GM21723 (cell line): ENCODE results near the gene GALP.
"Not testable (repeated sequence)": the region's sequence is repeated elsewhere in the genome, so short reads cannot be mapped to it uniquely, and the experiment has no call there.

Experiments
- ATAC-seq: cut with Tn5 transposase; IDR thresholded peaks from one replicate; pipeline ENCODE4 v1.9.1; 2021; ENCODE audit warnings: mild to moderate bottlenecking, moderate library complexity; ENCODE audit not compliant: unreplicated experiment

Gene GALP

GRCh38 chr19:56175861-56176307, at the start of gene GALP:
Gene GALP (plus strand): TSS chr19:56176008. CDS start chr19:56177109, 1,101 bp downstream.
- not testable (repeated sequence) for ATAC-seq

- ATAC-seq = no peak
These were observed 48.6 kb upstream of the GALP start for GRCh38 chr19:56126983-56127780.

DNA sequence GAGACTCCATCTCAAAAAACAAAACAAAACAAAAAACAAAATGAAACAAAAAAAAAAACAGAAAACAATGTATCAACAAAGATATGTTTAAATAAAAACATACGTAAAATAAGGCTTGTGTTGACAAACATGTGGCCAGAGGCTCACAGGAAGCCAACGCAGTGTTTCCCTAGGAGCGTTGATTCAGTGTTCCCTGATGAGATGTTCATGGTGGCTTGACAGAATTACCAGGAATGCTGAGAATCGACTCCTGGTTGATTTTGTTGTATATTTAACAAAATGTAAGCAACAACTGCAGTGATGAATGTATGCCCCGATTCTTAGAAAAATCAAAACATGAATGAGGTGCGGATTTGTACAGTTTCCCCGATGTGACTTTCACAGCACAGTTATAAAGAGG, 45.8 kb upstream of the GALP start:
- ATAC-seq = no peak

- no peak for ATAC-seq
These were observed 44.2 kb upstream of the GALP start for GRCh38 chr19:56131651-56132050.

DNA sequence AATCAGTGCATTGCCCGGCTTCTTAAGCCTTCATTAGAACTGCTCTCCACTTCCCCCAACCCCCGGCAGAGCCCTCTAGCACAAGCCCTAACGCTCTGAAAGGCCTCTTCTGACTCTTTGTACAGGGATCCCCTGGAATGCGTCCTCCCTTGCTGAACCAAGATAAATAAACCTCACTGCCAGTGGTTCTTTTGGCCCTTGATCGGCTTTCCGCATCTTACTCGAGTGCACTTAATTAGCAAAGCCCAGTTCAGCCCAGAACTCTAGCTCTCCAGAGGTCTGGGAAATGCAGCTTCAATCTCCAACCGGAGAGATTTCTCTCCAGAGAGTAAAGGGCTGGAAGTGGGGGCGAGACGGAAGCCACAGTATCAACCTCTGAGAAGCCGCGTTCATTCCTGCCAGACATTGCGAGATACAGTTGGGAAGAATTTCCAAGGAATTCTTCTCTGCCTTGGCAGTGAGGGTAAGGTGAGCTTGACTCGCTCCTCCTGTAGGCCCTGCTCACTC, 43.4 kb upstream of the GALP start:
- ATAC-seq = no peak

DNA sequence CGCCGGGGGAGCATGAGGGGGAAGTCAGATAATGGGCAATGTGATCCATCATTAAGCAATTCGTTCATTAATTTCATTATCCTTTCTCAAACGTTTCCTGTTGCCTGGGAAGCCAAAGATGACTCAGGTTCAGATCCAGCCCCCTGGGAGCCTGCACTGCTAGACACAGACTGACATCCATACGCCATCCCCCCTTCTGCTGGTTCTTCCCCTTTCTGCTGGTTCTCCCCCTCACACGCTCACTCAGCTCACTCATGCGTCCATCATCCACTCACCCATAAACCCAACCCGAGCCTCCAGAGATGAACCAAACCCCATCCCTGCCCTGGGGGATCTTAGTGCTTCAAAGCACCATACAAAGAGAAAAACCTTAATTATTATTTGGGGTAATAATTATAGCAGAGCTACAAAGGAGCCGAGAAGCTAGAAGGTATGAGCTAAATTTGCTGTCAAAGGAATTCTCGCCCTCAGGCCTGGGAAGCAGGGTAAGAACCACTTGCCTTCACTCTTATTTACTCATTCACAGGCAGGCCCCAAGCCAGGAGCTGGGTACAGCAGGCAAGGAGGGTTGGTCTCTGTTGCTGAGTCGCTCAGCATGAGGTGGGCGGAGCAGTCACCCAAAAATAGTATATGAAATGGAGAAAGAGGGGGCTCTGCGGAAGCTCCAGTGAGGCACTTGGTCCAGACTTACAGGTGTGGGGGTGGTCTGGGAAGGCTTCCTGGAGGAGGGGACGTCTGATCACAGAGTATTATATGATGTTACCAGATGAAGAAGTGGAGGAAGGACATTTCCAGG, 41.8 kb upstream of the GALP start:
- no peak for ATAC-seq

DNA sequence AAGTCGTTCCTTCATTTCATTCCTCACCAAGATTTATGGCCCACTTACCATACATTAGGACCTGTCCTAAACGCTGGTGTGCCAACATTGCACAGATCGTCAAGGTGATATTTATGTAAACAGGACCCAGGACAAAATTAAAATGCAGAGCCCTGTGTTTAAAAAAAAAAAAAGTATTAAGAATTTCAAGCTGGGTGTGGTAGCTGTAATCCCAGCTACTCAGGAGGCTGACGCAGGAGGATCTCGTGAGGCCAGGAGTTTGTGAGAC, 41.2 kb upstream of the GALP start:
- no peak for ATAC-seq

DNA sequence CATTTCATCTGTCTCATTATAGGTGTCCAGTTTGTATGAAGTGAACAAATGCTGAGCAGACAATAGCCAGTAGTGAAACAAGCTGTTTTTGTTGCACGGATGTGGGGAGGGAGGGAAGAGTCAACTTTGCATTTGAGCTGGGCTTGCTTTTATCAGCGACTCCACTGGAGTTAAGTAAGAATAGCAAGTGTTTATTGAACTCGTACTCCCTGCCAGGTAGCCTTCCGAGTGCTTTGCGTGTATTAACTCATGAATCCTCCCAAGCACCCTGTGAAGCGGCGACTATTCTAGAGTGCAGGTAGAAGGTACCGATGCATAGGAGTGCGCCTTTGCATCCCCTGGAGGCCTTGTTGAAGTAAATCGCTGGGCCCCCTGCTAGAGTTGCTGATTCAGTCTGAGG, 39.4 kb upstream of the GALP start:
- no peak for ATAC-seq

GRCh38 chr19:56137405-56137804, 38.4 kb upstream of the GALP start:
- no peak for ATAC-seq

DNA sequence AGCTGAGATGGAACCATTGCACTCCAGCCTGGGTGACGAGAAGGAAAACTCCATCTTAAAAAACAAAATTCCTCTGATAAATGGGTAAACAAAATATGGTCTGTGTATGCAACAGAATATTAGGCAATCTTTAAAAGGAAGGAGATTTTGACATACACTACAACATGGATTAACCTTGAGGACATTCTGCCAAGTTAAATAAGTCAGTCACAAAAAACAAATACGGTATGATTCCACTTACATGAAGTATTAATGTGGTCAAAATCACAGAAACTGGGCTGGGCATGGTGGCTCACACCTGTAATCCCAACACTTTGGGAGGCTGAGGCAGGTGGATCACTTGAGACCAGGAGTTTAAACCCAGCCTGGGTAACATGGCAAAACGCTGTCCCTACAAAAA, 37.7 kb upstream of the GALP start:
- ATAC-seq = no peak

GRCh38 chr19:56139847-56140582, 35.8 kb upstream of the GALP start:
- ATAC-seq = no peak

- peak; percentile 86 for ATAC-seq
These were observed 35.0 kb upstream of the GALP start, which contains the start of gene ZNF444 for GRCh38 chr19:56140583-56141416. Gene ZNF444 (plus strand): TSS chr19:56141287. CDS start chr19:56146912, 5,625 bp downstream.

- no peak for ATAC-seq
These were observed 34.3 kb upstream of the GALP start for GRCh38 chr19:56141417-56141993.

- no peak for ATAC-seq
These were observed 33.6 kb upstream of the GALP start for GRCh38 chr19:56142087-56142787.

GRCh38 chr19:56142897-56143434, 32.8 kb upstream of the GALP start:
- no peak for ATAC-seq

DNA sequence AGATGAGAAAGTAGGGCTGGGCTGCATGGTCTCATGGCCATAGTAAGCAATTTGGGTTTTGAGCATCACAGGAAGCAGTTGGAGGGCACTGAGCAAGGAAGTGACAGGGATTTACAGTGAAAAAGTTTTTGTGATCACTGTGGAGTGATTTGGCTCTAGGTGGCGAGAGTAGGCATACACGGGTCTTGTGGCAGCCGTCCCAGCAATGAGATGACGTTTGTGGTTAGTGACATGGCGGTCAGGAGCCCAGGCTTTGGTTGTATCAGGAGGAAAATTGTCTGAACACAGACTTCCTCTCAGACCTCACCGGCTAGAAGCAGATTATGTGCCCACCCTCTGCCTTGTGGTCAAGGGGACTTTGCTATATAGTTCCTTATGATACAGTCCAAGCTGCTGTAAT, 31.4 kb upstream of the GALP start:
- ATAC-seq = no peak

DNA sequence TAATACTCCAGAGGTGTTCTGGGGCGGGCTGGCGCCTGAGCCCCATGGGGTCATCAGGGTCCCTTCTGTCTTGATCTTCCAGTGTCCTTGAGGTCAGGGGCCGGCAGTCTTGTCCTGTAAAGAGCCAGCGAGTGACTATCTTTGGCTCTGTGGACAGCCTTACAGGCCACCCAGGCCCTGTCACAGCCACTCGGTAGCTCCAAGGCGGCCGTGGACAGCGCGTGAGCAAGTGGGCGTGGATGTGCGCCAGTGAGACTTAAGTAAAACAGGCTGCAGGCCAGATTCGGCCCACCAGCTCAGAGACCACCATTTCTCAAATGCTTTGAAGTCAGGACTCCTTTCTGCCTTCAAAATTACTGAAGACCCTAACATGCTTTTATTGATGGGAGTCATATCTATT, 31.0 kb upstream of the GALP start:
- no peak for ATAC-seq

GRCh38 chr19:56145698-56146097, 30.1 kb upstream of the GALP start:
- no peak for ATAC-seq

DNA sequence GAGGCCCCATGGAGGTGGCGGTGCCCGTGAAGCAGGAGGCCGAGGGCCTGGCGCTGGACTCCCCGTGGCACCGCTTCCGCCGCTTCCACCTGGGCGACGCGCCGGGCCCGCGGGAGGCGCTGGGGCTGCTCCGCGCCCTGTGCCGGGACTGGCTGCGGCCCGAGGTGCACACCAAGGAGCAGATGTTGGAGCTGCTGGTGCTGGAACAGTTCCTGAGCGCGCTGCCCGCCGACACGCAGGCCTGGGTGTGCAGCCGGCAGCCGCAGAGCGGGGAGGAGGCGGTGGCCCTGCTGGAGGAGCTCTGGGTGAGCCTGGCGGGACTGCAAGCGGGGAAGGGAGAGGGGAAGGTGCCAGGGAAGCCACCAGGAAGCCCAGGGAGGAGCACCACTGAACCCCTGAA, 28.9 kb upstream of the GALP start:
- ATAC-seq = no peak
